Measurements from ENCODE around the gene GRIK4. TPM values are rescaled to one million over a fixed set of nuclear protein-coding genes. Genes with fewer than 3 reads are reported as not detected.
"Not testable (repeated sequence)": the region's sequence is repeated elsewhere in the genome, so short reads cannot be mapped to it uniquely, and the experiment has no call there.

GRIK4 gene
- total RNA-seq, 1 donor from 2014 or later: not detected

GRCh38 chr11:120499859-120500258 is 11.7 kb upstream of the GRIK4 start:
- H3K27ac Mint-ChIP-seq: no peak overlapping the region
- H3K36me3 Mint-ChIP-seq (ENCODE audit: insufficient read depth): no peaks in the 10 kb centered on the region
- H3K9me3 Mint-ChIP-seq (ENCODE audit: low read depth): no peaks in the 10 kb centered on the region
- no peak for DNase-seq (ENCODE audit: low spot score, unreplicated experiment)
- H3K4me3 Mint-ChIP-seq (ENCODE audit: low read depth): no peak overlapping the region
- H3K27me3 Mint-ChIP-seq: peaks cover 10% of the 10 kb centered on the region
- H3K4me1 Mint-ChIP-seq (ENCODE audit: low read depth): peaks cover 27% of the 10 kb centered on the region
- no peak for TF ChIP-seq CTCF (IDR thresholded peaks at IDR 0.05; ENCODE audit: unreplicated experiment)

GRCh38 chr11:120500414-120501071 is 11.0 kb upstream of the GRIK4 start:
- Mint-ChIP-seq H3K36me3 (ENCODE audit: insufficient read depth) (no peaks in the 10 kb centered on the region), H3K9me3 (ENCODE audit: low read depth) (no peaks in the 10 kb centered on the region), H3K4me1 (ENCODE audit: low read depth) (peaks cover 20% of the 10 kb centered on the region), H3K4me3 (ENCODE audit: low read depth) (no peak overlapping the region), H3K27ac (no peak overlapping the region), H3K27me3 (peaks cover 14% of the 10 kb centered on the region)
- DNase-seq (ENCODE audit: low spot score, unreplicated experiment): no peak
- no peak for TF ChIP-seq CTCF (IDR thresholded peaks at IDR 0.05; ENCODE audit: unreplicated experiment)

- Mint-ChIP-seq H3K4me1 (ENCODE audit: low read depth) (peaks cover 13% of the 10 kb centered on the region), H3K27ac (no peak overlapping the region), H3K4me3 (ENCODE audit: low read depth) (no peak overlapping the region), H3K27me3 (peaks cover 21% of the 10 kb centered on the region), H3K36me3 (ENCODE audit: insufficient read depth) (no peaks in the 10 kb centered on the region), H3K9me3 (ENCODE audit: low read depth) (no peaks in the 10 kb centered on the region)
- TF ChIP-seq CTCF (IDR thresholded peaks at IDR 0.05; ENCODE audit: unreplicated experiment): no peak
- DNase-seq (ENCODE audit: low spot score, unreplicated experiment): no peak
These were observed 10.1 kb upstream of the GRIK4 start for GRCh38 chr11:120501440-120501839.

DNA sequence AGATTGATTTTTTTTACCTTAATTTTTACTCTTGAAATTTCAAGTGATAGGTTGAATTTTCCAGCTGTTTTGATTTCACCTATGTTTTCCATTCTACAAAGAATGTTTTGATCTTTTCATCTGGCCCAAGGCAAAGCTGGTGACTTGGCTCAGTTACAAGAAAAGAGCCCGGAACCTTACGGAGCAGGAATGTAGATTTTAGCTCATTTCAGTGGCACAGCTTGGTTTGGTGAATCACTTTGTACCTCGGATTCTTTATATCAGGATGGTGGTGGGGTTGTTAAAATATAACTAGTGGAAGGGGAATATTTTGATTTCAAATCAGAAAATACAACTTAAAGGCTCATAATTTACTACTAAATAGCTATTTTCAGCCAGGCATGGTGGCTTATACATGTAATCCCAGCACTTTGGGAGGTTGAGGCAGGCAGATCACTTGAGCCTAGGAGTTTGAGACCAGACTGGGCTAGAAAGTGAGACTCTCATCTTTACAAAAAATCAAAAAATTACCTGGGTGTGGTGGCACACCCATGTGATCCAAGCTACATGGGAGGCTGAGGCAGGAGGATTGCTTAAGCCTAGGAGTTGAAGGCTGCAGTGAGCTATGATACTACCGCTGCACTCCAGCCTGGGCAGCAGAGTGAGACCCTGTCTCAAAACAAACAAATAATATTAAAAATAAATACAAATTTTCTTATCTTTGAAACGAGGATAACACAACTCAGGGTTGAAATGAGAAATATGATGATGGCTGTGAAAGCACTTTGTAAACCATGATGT is 9.4 kb upstream of the GRIK4 start:
- Mint-ChIP-seq H3K4me3 (ENCODE audit: low read depth) (no peak overlapping the region), H3K36me3 (ENCODE audit: insufficient read depth) (no peaks in the 10 kb centered on the region), H3K27me3 (peaks cover 29% of the 10 kb centered on the region), H3K4me1 (ENCODE audit: low read depth) (peaks cover 12% of the 10 kb centered on the region), H3K27ac (no peak overlapping the region), H3K9me3 (ENCODE audit: low read depth) (no peaks in the 10 kb centered on the region)
- DNase-seq (ENCODE audit: low spot score, unreplicated experiment): no peak
- TF ChIP-seq CTCF (IDR thresholded peaks at IDR 0.05; ENCODE audit: unreplicated experiment): no peak

- H3K27me3 Mint-ChIP-seq: peaks cover 36% of the 10 kb centered on the region
- H3K27ac Mint-ChIP-seq; H3K36me3 Mint-ChIP-seq (ENCODE audit: insufficient read depth); H3K9me3 Mint-ChIP-seq (ENCODE audit: low read depth); DNase-seq (ENCODE audit: low spot score, unreplicated experiment); H3K4me1 Mint-ChIP-seq (ENCODE audit: low read depth); H3K4me3 Mint-ChIP-seq (ENCODE audit: low read depth): not testable (repeated sequence)
These were observed 8.0 kb upstream of the GRIK4 start for GRCh38 chr11:120503529-120503928.
